Keratinocyte (primary cell): ENCODE results near the gene MLXIPL. TPM values are rescaled to one million over a fixed set of nuclear protein-coding genes. Genes with fewer than 3 reads are reported as not detected.

Source experiments
- DNase-seq: peaks from one replicate; pipeline ENCODE4 v3.0.0-alpha.2; 2011; ENCODE audit warnings: low read depth, missing footprints, low spot score
- FAIRE-seq: peaks from 2 replicates; lab custom pipeline; 2011; peaks lifted over from hg19 to GRCh38; lab: Jason Lieb, UNC
- H2AFZ ChIP-seq: 2 replicates; pipeline ENCODE4 v1.6.0; 2012; ENCODE audit warnings: low read length, control low read depth, inconsistent platforms; ENCODE audit not compliant: control insufficient read depth
- H3K27ac ChIP-seq: 2 replicates; pipeline ENCODE4 v1.5.1; 2011; ENCODE audit warnings: low read length; ENCODE audit not compliant: control insufficient read depth, insufficient read depth
- H3K27me3 ChIP-seq: 3 replicates; pipeline ENCODE4 v1.6.0; 2011; ENCODE audit warnings: low read length; ENCODE audit not compliant: control insufficient read depth, insufficient read depth; ENCODE audit errors: extremely low read depth
- H3K36me3 ChIP-seq, 2 experiments: 2 replicates in 1 of 2; 3 replicates in 1 of 2; pipeline ENCODE4 v1.5.1; 2011; ENCODE audit warnings: low read length in 2 of 2, mild to moderate bottlenecking in 1 of 2; ENCODE audit not compliant: control insufficient read depth in 2 of 2, insufficient read depth in 2 of 2; ENCODE audit errors: extremely low read depth in 1 of 2
- H3K4me1 ChIP-seq: 3 replicates; pipeline ENCODE4 v1.5.1; 2011; ENCODE audit warnings: low read length; ENCODE audit not compliant: control insufficient read depth, insufficient read depth; ENCODE audit errors: extremely low read depth
- H3K4me2 ChIP-seq: 3 replicates; pipeline ENCODE4 v1.6.0; 2011; ENCODE audit warnings: low read depth, low read length; ENCODE audit not compliant: control insufficient read depth, insufficient read depth; ENCODE audit errors: extremely low read depth
- H3K4me3 ChIP-seq, 3 experiments: fragments of 200-600 bp in 1 of 3; sonication (generic) in 1 of 3; 2 replicates in 2 of 3; 3 replicates in 1 of 3; pipeline ENCODE4 v1.5.1; 2011 to 2016; ENCODE audit warnings: low read length in 3 of 3, mild to moderate bottlenecking in 3 of 3, control low read depth in 2 of 3, inconsistent platforms in 1 of 3, low read depth in 1 of 3, mixed read lengths in 1 of 3, mixed run types in 1 of 3, moderate library complexity in 1 of 3; ENCODE audit not compliant: control insufficient read depth in 2 of 3, insufficient read depth in 2 of 3; ENCODE audit errors: extremely low read depth in 1 of 3
- H3K79me2 ChIP-seq: 2 replicates; pipeline ENCODE4 v1.6.0; 2012; ENCODE audit warnings: low read length; ENCODE audit not compliant: control insufficient read depth, insufficient read depth
- H3K9ac ChIP-seq: 3 replicates; pipeline ENCODE4 v1.6.0; 2011; ENCODE audit warnings: low read length; ENCODE audit not compliant: control insufficient read depth, insufficient read depth; ENCODE audit errors: extremely low read depth
- H3K9me1 ChIP-seq: 3 replicates; pipeline ENCODE4 v1.6.0; 2011; ENCODE audit warnings: low read length; ENCODE audit not compliant: control insufficient read depth, insufficient read depth; ENCODE audit errors: extremely low read depth
- H3K9me3 ChIP-seq: 2 replicates; pipeline ENCODE4 v1.5.1; 2012; ENCODE audit warnings: low read depth, low read length; ENCODE audit not compliant: control insufficient read depth
- H4K20me1 ChIP-seq: 3 replicates; pipeline ENCODE4 v1.6.0; 2011; ENCODE audit warnings: low read length; ENCODE audit not compliant: control insufficient read depth, insufficient read depth; ENCODE audit errors: extremely low read depth
- CTCF ChIP-seq, 3 experiments: IDR thresholded peaks in 1 of 3; conservative IDR thresholded peaks in 1 of 3; optimal IDR thresholded peaks in 1 of 3; 2 replicates in 2 of 3; 3 replicates in 1 of 3; pipeline versions ENCODE3 to v1.5.1; 2011; ENCODE audit warnings: low read length in 3 of 3, mild to moderate bottlenecking in 3 of 3, moderate library complexity in 2 of 3, control low read depth in 1 of 3, inconsistent platforms in 1 of 3; ENCODE audit not compliant: insufficient read depth in 2 of 3; ENCODE audit errors: extremely low read depth in 1 of 3
- EZH2 ChIP-seq: IDR thresholded peaks from one replicate; pipeline ENCODE4 v1.6.1; 2012; ENCODE audit warnings: inconsistent platforms, mild to moderate bottlenecking, low read length, moderate library complexity
- dilution Hi-C: fragments of 300-500 bp; cut with MboI; formaldehyde crosslinking; loops from one replicate; pipeline ENCODE4 v1.7.0; 2020; ENCODE audit warnings: low sequenced_read_pairs; ENCODE audit not compliant: extremely low pct_ligation_motif_present
- polyA plus RNA-seq, 5 experiments: library from polyadenylated mRNA; depleted of rRNA in 3 of 5; stranded (reverse) in 3 of 5; stranded (forward) in 1 of 5; unstranded in 1 of 5; fragments of >200 nt; gene quantifications; 1 replicate in 1 of 5; 2 replicates in 3 of 5; 3 replicates in 1 of 5; pipeline versions ENCODE4 v1.2.1 to v1.2.3, GENCODE V29; 2011 to 2012; ENCODE audit warnings: missing spikeins in 2 of 5, low read depth in 1 of 5, low replicate concordance in 1 of 5

Gene MLXIPL
- polyA plus RNA-seq, 1 donor (not counting 4 experiments of a cell fraction or from before 2014, with no cell fraction given) = 0.05 TPM

- Histone ChIP-seq H3K79me2 (no peaks in the 10 kb centered on the region), H3K4me2 (no peak overlapping the region), H3K27ac (no peak overlapping the region), H3K27me3 (peaks cover 35% of the 10 kb centered on the region), H3K9me3 (no peaks in the 10 kb centered on the region), H3K36me3 (no peaks in the 10 kb centered on the region), H3K9ac (no peak overlapping the region), H4K20me1 (no peaks in the 10 kb centered on the region), H2AFZ (no peak overlapping the region), H3K9me1 (no peaks in the 10 kb centered on the region), H3K4me1 (no peaks in the 10 kb centered on the region), H3K4me3 (no peak overlapping the region)
- dilution Hi-C loops = no loop called here
- no peak for DNase-seq
- no peak for FAIRE-seq
- TF ChIP-seq CTCF (optimal IDR thresholded peaks at IDR 0.05 in 1 of 3, IDR thresholded peaks at IDR 0.05 in 1 of 3, conservative IDR thresholded peaks at IDR 0.05 in 1 of 3; ENCODE audit: extremely low read depth in 1 of 3, insufficient read depth in 2 of 3, low read length in 3 of 3) (no peak), EZH2 (no peak)
Measured at GRCh38 chr7:73628504-73628903, 4.2 kb upstream of the MLXIPL start.

- H3K27me3 ChIP-seq = peaks cover 46% of the 10 kb centered on the region
- H3K79me2 ChIP-seq = no peaks in the 10 kb centered on the region
- dilution Hi-C loops = no loop called here
- no peak overlapping the region for H3K4me3 ChIP-seq
- H3K9me3 ChIP-seq = no peaks in the 10 kb centered on the region
- H3K9ac ChIP-seq = no peak overlapping the region
- no peaks in the 10 kb centered on the region for H3K9me1 ChIP-seq
- no peak for DNase-seq
- TF ChIP-seq EZH2 = no peak
- peak in 2 of 3 experiments; percentile 24 to 54 for TF ChIP-seq CTCF (optimal IDR thresholded peaks at IDR 0.05 in 1 of 3, IDR thresholded peaks at IDR 0.05 in 1 of 3, conservative IDR thresholded peaks at IDR 0.05 in 1 of 3; ENCODE audit: extremely low read depth in 1 of 3, insufficient read depth in 2 of 3, low read length in 3 of 3)
- H3K4me2 ChIP-seq = no peak overlapping the region
- no peaks in the 10 kb centered on the region for H4K20me1 ChIP-seq
- no peak overlapping the region for H3K27ac ChIP-seq
- H3K4me1 ChIP-seq = peaks cover 8% of the 10 kb centered on the region
- no peak for FAIRE-seq
- no peaks in the 10 kb centered on the region for H3K36me3 ChIP-seq
- H2AFZ ChIP-seq = no peak overlapping the region
Measured at GRCh38 chr7:73626814-73627213, 2.5 kb upstream of the MLXIPL start.
